Adrenal gland (tissue), 5 donors: ENCODE results near the gene ANXA6.

ENCODE experiments used
- POLR2A ChIP-seq, 2 donors: fragments of 450-650 bp; IDR thresholded peaks; one replicate each; pipeline ENCODE4 v1.6.1; 2017; ENCODE audit warnings: antibody characterized with exemption in 2 of 2, mild to moderate bottlenecking in 2 of 2, moderate library complexity in 1 of 2
- TF ChIP-seq, protein P1 (sequence below), 6 experiments: fragments of 450-650 bp in 4 of 6; fragments of 200-600 bp in 2 of 6; sonication (generic) in 1 of 6; IDR thresholded peaks; 1 replicate in 5 of 6; 2 replicates in 1 of 6; pipeline versions ENCODE4 v1.5.1 to v1.8.0; 2016 to 2021; ENCODE audit warnings: antibody characterized with exemption in 6 of 6, mild to moderate bottlenecking in 2 of 6, moderate library complexity in 1 of 6
- donor health status: DM: no; HTN: no; CAD: no.

DNA sequence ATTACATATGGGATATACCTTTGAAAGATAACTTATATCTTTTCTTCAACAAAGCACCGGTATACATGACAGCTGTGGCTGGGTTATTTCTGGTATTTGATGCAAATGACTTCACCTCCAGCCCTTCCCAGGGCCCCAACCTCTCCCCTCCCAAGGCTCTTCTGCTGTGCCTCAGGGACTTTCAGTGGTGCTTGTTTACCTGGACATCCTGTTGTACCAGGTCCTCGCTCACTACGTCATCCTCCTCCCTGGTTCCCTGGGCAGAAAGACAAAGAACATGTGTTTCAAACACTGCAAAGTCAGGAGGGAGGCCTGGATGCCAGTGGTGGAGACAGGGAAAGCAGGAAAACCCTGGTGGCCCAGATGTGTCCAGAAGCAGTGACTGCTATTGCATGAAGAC is 23.4 kb downstream of the ANXA6 start:
- TF ChIP-seq, protein P1, sequence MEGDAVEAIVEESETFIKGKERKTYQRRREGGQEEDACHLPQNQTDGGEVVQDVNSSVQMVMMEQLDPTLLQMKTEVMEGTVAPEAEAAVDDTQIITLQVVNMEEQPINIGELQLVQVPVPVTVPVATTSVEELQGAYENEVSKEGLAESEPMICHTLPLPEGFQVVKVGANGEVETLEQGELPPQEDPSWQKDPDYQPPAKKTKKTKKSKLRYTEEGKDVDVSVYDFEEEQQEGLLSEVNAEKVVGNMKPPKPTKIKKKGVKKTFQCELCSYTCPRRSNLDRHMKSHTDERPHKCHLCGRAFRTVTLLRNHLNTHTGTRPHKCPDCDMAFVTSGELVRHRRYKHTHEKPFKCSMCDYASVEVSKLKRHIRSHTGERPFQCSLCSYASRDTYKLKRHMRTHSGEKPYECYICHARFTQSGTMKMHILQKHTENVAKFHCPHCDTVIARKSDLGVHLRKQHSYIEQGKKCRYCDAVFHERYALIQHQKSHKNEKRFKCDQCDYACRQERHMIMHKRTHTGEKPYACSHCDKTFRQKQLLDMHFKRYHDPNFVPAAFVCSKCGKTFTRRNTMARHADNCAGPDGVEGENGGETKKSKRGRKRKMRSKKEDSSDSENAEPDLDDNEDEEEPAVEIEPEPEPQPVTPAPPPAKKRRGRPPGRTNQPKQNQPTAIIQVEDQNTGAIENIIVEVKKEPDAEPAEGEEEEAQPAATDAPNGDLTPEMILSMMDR (IDR thresholded peaks at IDR 0.05), result no peak
- TF ChIP-seq POLR2A (IDR thresholded peaks at IDR 0.05), result no peak
